ENCODE data around the gene LITAFD. TPM values are rescaled to one million over a fixed set of nuclear protein-coding genes. Genes with fewer than 3 reads are reported as not detected.

Gene LITAFD
- total RNA-seq, 1 experiment from 2014 or later: not detected

DNA sequence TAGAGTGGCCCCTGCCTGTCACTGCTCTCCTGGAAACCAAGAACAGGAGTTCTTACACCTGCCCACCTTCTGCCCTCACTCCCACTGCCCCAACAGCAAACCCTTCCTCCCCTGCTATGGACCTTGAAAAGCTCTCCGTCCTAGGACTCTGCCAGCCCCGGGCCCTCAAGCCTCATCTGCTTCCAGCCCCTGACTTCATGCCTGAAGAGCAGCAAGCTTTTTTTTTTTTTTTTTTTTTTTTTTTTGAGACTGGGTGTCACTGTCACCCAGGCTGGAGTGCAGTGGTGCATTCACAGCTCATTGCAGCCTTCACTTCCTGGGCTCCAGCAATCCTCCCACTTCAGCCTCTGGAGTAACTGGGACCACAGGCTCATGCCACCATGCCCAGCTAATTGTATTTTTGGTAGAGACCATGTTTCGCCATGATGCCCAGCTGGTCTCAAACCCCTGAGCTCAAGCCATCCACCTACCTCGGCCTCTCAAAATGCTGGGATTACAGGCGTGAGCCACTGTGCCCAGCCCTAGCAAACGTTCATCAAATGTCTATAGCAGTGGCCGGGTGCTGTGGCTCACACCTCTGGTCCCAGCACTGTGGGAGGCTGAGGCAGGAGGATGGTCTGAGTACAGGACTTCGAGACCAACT, 30.3 kb upstream of the LITAFD start:
- Histone ChIP-seq H3K9me2 (ENCODE audit: insufficient read depth) (no peaks in the 10 kb centered on the region), H3K4me1 (ENCODE audit: control insufficient read depth in 1 of 2, insufficient read depth in 2 of 2, low read length in 2 of 2) (no peaks in the 10 kb centered on the region; a peak in 1 of 4 replicates), H3K9me3 (ENCODE audit: control insufficient read depth in 1 of 2, insufficient read depth in 1 of 2, low read depth in 1 of 2, low read length in 2 of 2) (no peaks in the 10 kb centered on the region), H3K4me3 (replicated peaks in 1 of 2; ENCODE audit: low read depth in 1 of 2, low read length in 2 of 2) (no peak overlapping the region), H3K36me3 (ENCODE audit: control insufficient read depth in 1 of 2, insufficient read depth in 2 of 2, low read length in 2 of 2) (peaks cover 28 to 59% of the 10 kb centered on the region in 2 experiments; a peak in 3 of 4 replicates), H3K9ac (ENCODE audit: low read length) (no peak overlapping the region), H3K4me2 (ENCODE audit: low read length) (no peak overlapping the region), H3K27me3 (ENCODE audit: insufficient read depth, low read length) (no peaks in the 10 kb centered on the region), H3K27ac (ENCODE audit: low read depth, low read length) (no peak overlapping the region), H3K79me2 (ENCODE audit: insufficient read depth, low read length) (peaks cover 9% of the 10 kb centered on the region; the same call in 1 of the 2 replicates), H4K20me1 (ENCODE audit: insufficient read depth) (no peaks in the 10 kb centered on the region), H2AFZ (ENCODE audit: low read depth, low read length, poor library complexity, severe bottlenecking) (no peak overlapping the region)
- intact Hi-C loops (cut with micrococcal nuclease): no loop called here
- ChIA-PET POLR2A (interaction anchor here (0.7 to 1.5 kb wide), 2 partner anchors 17 to 22 kb away, joined by 3 to 4 read pairs; partner anchors contain the start of gene CARHSP1), RAD21 (ENCODE audit: low non-redundant PET in 1 of 2, low total read pairs in 2 of 2, uncharacterized antibody in 2 of 2, unreplicated experiment in 2 of 2) (no interaction called here), CTCF (no interaction called here)
- TF ChIP-seq POLR2AphosphoS5 (IDR thresholded peaks at IDR 0.05; ENCODE audit: low read depth, low read length) (peak; percentile 15; the same call in 1 of the 2 replicates), EZH2phosphoT487 (IDR thresholded peaks at IDR 0.05; ENCODE audit: borderline replicate concordance) (no peak)
- TF ChIP-seq, protein P1, sequence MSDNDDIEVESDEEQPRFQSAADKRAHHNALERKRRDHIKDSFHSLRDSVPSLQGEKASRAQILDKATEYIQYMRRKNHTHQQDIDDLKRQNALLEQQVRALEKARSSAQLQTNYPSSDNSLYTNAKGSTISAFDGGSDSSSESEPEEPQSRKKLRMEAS (IDR thresholded peaks at IDR 0.05): 0 out of 2 replicates have a peak, but pooled peaks have one; percentile 14
- ATAC-seq: no peak
- no peak for DNase-seq (ENCODE audit: low read depth, low spot score)
- no TSS peak for BruUV-seq (replicated peaks)

- no peaks in the 10 kb centered on the region for H4K20me1 ChIP-seq (ENCODE audit: insufficient read depth)
- ChIA-PET RAD21 (ENCODE audit: low non-redundant PET in 1 of 2, low total read pairs in 2 of 2, uncharacterized antibody in 2 of 2, unreplicated experiment in 2 of 2) (no interaction called here), CTCF (no interaction called here), POLR2A (interaction anchor here (0.7 to 1.5 kb wide), 2 partner anchors 16 to 23 kb away, joined by 3 to 4 read pairs; partner anchors contain the start of gene CARHSP1)
- no peaks in the 10 kb centered on the region for H3K27me3 ChIP-seq (ENCODE audit: insufficient read depth, low read length)
- H3K4me2 ChIP-seq (ENCODE audit: low read length): no peak overlapping the region
- H3K4me3 ChIP-seq (replicated peaks in 1 of 2; ENCODE audit: low read depth in 1 of 2, low read length in 2 of 2): no peak overlapping the region
- H3K9ac ChIP-seq (ENCODE audit: low read length): no peak overlapping the region
- peaks cover 29 to 57% of the 10 kb centered on the region in 2 experiments; a peak in 3 of 4 replicates for H3K36me3 ChIP-seq (ENCODE audit: control insufficient read depth in 1 of 2, insufficient read depth in 2 of 2, low read length in 2 of 2)
- ATAC-seq (no peak), DNase-seq (ENCODE audit: low read depth, low spot score) (no peak)
- H3K27ac ChIP-seq (ENCODE audit: low read depth, low read length): no peak overlapping the region
- intact Hi-C loops (cut with micrococcal nuclease): no loop called here
- H2AFZ ChIP-seq (ENCODE audit: low read depth, low read length, poor library complexity, severe bottlenecking): no peak overlapping the region
- BruUV-seq (replicated peaks): no TSS peak
- no peaks in the 10 kb centered on the region for H3K9me2 ChIP-seq (ENCODE audit: insufficient read depth)
- H3K79me2 ChIP-seq (ENCODE audit: insufficient read depth, low read length): peaks cover 3% of the 10 kb centered on the region; the same call in 1 of the 2 replicates
- no peaks in the 10 kb centered on the region; a peak in 1 of 4 replicates for H3K4me1 ChIP-seq (ENCODE audit: control insufficient read depth in 1 of 2, insufficient read depth in 2 of 2, low read length in 2 of 2)
- H3K9me3 ChIP-seq (ENCODE audit: control insufficient read depth in 1 of 2, insufficient read depth in 1 of 2, low read depth in 1 of 2, low read length in 2 of 2): no peaks in the 10 kb centered on the region
- TF ChIP-seq EZH2phosphoT487 (IDR thresholded peaks at IDR 0.05; ENCODE audit: borderline replicate concordance) (no peak), EZH2 (IDR thresholded peaks at IDR 0.05) (no peak), CEBPB (IDR thresholded peaks at IDR 0.05; ENCODE audit: low read depth) (no peak), POLR2A (IDR thresholded peaks at IDR 0.05; ENCODE audit: borderline replicate concordance, extremely low read depth, insufficient read depth, insufficient read length) (no peak), SP1 (IDR thresholded peaks at IDR 0.05; ENCODE audit: low read depth) (no peak), ZFX (IDR thresholded peaks at IDR 0.05) (no peak), ZNF274 (IDR thresholded peaks at IDR 0.05; ENCODE audit: low read depth, low read length) (no peak), RAD21 (IDR thresholded peaks at IDR 0.05; ENCODE audit: low read depth) (no peak)
- TF ChIP-seq, protein P1 (IDR thresholded peaks at IDR 0.05): no peak
- TF ChIP-seq, protein P2, sequence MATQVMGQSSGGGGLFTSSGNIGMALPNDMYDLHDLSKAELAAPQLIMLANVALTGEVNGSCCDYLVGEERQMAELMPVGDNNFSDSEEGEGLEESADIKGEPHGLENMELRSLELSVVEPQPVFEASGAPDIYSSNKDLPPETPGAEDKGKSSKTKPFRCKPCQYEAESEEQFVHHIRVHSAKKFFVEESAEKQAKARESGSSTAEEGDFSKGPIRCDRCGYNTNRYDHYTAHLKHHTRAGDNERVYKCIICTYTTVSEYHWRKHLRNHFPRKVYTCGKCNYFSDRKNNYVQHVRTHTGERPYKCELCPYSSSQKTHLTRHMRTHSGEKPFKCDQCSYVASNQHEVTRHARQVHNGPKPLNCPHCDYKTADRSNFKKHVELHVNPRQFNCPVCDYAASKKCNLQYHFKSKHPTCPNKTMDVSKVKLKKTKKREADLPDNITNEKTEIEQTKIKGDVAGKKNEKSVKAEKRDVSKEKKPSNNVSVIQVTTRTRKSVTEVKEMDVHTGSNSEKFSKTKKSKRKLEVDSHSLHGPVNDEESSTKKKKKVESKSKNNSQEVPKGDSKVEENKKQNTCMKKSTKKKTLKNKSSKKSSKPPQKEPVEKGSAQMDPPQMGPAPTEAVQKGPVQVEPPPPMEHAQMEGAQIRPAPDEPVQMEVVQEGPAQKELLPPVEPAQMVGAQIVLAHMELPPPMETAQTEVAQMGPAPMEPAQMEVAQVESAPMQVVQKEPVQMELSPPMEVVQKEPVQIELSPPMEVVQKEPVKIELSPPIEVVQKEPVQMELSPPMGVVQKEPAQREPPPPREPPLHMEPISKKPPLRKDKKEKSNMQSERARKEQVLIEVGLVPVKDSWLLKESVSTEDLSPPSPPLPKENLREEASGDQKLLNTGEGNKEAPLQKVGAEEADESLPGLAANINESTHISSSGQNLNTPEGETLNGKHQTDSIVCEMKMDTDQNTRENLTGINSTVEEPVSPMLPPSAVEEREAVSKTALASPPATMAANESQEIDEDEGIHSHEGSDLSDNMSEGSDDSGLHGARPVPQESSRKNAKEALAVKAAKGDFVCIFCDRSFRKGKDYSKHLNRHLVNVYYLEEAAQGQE (IDR thresholded peaks at IDR 0.05; ENCODE audit: low read depth): no peak
- TF ChIP-seq, protein P3, sequence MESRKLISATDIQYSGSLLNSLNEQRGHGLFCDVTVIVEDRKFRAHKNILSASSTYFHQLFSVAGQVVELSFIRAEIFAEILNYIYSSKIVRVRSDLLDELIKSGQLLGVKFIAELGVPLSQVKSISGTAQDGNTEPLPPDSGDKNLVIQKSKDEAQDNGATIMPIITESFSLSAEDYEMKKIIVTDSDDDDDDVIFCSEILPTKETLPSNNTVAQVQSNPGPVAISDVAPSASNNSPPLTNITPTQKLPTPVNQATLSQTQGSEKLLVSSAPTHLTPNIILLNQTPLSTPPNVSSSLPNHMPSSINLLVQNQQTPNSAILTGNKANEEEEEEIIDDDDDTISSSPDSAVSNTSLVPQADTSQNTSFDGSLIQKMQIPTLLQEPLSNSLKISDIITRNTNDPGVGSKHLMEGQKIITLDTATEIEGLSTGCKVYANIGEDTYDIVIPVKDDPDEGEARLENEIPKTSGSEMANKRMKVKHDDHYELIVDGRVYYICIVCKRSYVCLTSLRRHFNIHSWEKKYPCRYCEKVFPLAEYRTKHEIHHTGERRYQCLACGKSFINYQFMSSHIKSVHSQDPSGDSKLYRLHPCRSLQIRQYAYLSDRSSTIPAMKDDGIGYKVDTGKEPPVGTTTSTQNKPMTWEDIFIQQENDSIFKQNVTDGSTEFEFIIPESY (IDR thresholded peaks at IDR 0.05; ENCODE audit: extremely low read depth, insufficient replicate concordance, low read length): no peak
Observed at GRCh38 chr16:8852534-8852933, 29.6 kb upstream of the LITAFD start.
